ENCODE data around the gene SCAND1. TPM values are rescaled to one million over a fixed set of nuclear protein-coding genes. Genes with fewer than 3 reads are reported as not detected.
A peak's percentile ranks its signal among the peaks of the same experiment; 100 is the strongest.

The SCAND1 gene
- total and polyA plus RNA-seq, 8 donors, result 24.2 to 224 (median 38.8) TPM

- Histone ChIP-seq H3K27ac (no peak overlapping the region), H3K27me3 (no peaks in the 10 kb centered on the region), H3K36me3 (no peaks in the 10 kb centered on the region), H3K4me1 (no peaks in the 10 kb centered on the region), H3K4me3 (no peak overlapping the region), H3K9me3 (no peaks in the 10 kb centered on the region)
- intact Hi-C loops (cut with DNase I), result loop anchor here in 2 of 3 donors (5.0 to 10.0 kb wide), 2 partner anchors 142 to 149 kb away; no protein-coding TSS in a partner anchor
- DNase-seq (peak in 3 of 6 donors; percentile 19 to 47 (median 23)), ATAC-seq (peak; percentile 78 to 87 (median 86)), FAIRE-seq (no peak)
- WGBS, 2 donors, result 2% methylated on average over 6 of the region's 6 CpGs
- TF ChIP-seq CTCF (IDR thresholded peaks at IDR 0.05), result peak; percentile 60 to 81 (median 70)
Measured at GRCh38 chr20:35992713-35993335, 38.5 kb upstream of the SCAND1 start.

- no peaks in the 10 kb centered on the region for H3K27me3 ChIP-seq
- DNase-seq (peak in 1 of 6 donors; percentile 43), FAIRE-seq (no peak), ATAC-seq (peak in 3 of 4 donors; percentile 38 to 65 (median 57))
- peak in 2 of 4 donors; percentile 34 to 37 for TF ChIP-seq CTCF (IDR thresholded peaks at IDR 0.05)
- intact Hi-C loops (cut with DNase I), result loop anchor here in 2 of 3 donors (5.0 to 10.0 kb wide), 2 partner anchors 144 to 151 kb away; no protein-coding TSS in a partner anchor
- no peaks in the 10 kb centered on the region for H3K9me3 ChIP-seq
- no peak overlapping the region for H3K4me3 ChIP-seq
- 13 to 24% methylated on average over 3 of the region's 3 CpGs for WGBS, 2 donors
- no peak overlapping the region for H3K27ac ChIP-seq
- no peaks in the 10 kb centered on the region for H3K4me1 ChIP-seq
- H3K36me3 ChIP-seq, result no peaks in the 10 kb centered on the region
Measured at GRCh38 chr20:35991142-35991771, 37.0 kb upstream of the SCAND1 start.

GRCh38 chr20:35988910-35989463 is 34.7 kb upstream of the SCAND1 start:
- Histone ChIP-seq H3K27ac (no peak overlapping the region), H3K9me3 (no peaks in the 10 kb centered on the region), H3K27me3 (no peaks in the 10 kb centered on the region), H3K4me3 (no peak overlapping the region), H3K4me1 (no peaks in the 10 kb centered on the region), H3K36me3 (no peaks in the 10 kb centered on the region)
- DNase-seq (no peak), FAIRE-seq (no peak), ATAC-seq (no peak)
- intact Hi-C loops (cut with DNase I), result no loop called here
- no peak for TF ChIP-seq CTCF (IDR thresholded peaks at IDR 0.05)
- WGBS, 2 donors, result 55% methylated on average over 2 of the region's 2 CpGs

- H3K36me3 ChIP-seq, result no peaks in the 10 kb centered on the region
- no peak for ATAC-seq
- no peak overlapping the region for H3K4me3 ChIP-seq
- no peak overlapping the region for H3K27ac ChIP-seq
- no peaks in the 10 kb centered on the region for H3K9me3 ChIP-seq
- DNase-seq, result no peak
- 75 to 79% methylated on average over 2 of the region's 2 CpGs for whole genome bisulfite sequencing, 2 donors
- H3K27me3 ChIP-seq, result no peaks in the 10 kb centered on the region
- intact Hi-C loops (cut with DNase I), result no loop called here
- no peak for TF ChIP-seq CTCF (IDR thresholded peaks at IDR 0.05)
- H3K4me1 ChIP-seq, result no peaks in the 10 kb centered on the region
- FAIRE-seq, result no peak
Measured at GRCh38 chr20:35985806-35986205, 31.5 kb upstream of the SCAND1 start.

All from pancreas (tissue), 10 donors.